Smooth muscle cell (in vitro differentiated cells): Measurements from ENCODE around the gene HSPB6. TPM values are rescaled to one million over a fixed set of nuclear protein-coding genes. Genes with fewer than 3 reads are reported as not detected.

Experiments used
- DNase-seq: peaks from one replicate; lab custom pipeline; 2025; ENCODE audit not compliant: unreplicated experiment; lab: John Stamatoyannopoulos, UW
- H2AFZ ChIP-seq: fragments of 200-600 bp; sonication (generic); 2 replicates; pipeline ENCODE4 v1.6.0; 2016; ENCODE audit warnings: antibody characterized with exemption, low read depth, mild to moderate bottlenecking
- H3F3A ChIP-seq: fragments of 200-600 bp; sonication (generic); 2 replicates; pipeline ENCODE4 v1.6.0; 2017; ENCODE audit warnings: antibody characterized with exemption, low read depth
- H3K27ac ChIP-seq: fragments of 200-600 bp; sonication (generic); 2 replicates; pipeline ENCODE4 v1.5.1; 2016; ENCODE audit warnings: low read depth, mild to moderate bottlenecking
- H3K27me3 ChIP-seq: fragments of 200-600 bp; sonication (generic); 2 replicates; pipeline ENCODE4 v1.6.1; 2016; ENCODE audit warnings: low read depth, mild to moderate bottlenecking
- H3K36me3 ChIP-seq: fragments of 200-600 bp; sonication (generic); 2 replicates; pipeline ENCODE4 v1.5.1; 2016; ENCODE audit warnings: low read depth
- H3K4me1 ChIP-seq: fragments of 200-600 bp; sonication (generic); 2 replicates; pipeline ENCODE4 v1.5.1; 2016; ENCODE audit warnings: low read depth
- H3K4me2 ChIP-seq: fragments of 200-600 bp; sonication (generic); 2 replicates; pipeline ENCODE4 v1.6.0; 2016; ENCODE audit warnings: mild to moderate bottlenecking
- H3K4me3 ChIP-seq: fragments of 200-600 bp; sonication (generic); 2 replicates; pipeline ENCODE4 v1.5.1; 2016; ENCODE audit warnings: mild to moderate bottlenecking
- H3K79me2 ChIP-seq: fragments of 200-600 bp; sonication (generic); 2 replicates; pipeline ENCODE4 v1.6.0; 2016; ENCODE audit warnings: low read depth, mild to moderate bottlenecking
- H3K9ac ChIP-seq: fragments of 200-600 bp; sonication (generic); 2 replicates; pipeline ENCODE4 v1.6.0; 2016; ENCODE audit warnings: low read depth
- H3K9me3 ChIP-seq: fragments of 200-600 bp; sonication (generic); replicated peaks from 2 replicates; pipeline ENCODE4 v1.5.1; 2016; ENCODE audit warnings: low read depth
- H4K20me1 ChIP-seq: fragments of 200-600 bp; sonication (generic); 2 replicates; pipeline ENCODE4 v1.6.0; 2016; ENCODE audit warnings: low read depth
- WGBS: methylation state at CpG from one replicate; pipeline ENCODE4 v1.1.7; 2016; ENCODE audit warnings: low lambda C conversion rate; 5-methylcytosine and 5-hydroxymethylcytosine counted together
- polyA plus RNA-seq: library from polyadenylated mRNA; unstranded; fragments of >200 nt; fragmentation: Nextera tagmentation; extraction: Ambion mirVana; gene quantifications from 2 replicates; pipeline ENCODE4 v1.2.1, GENCODE V29; 2016
- total RNA-seq: library from RNA; depleted of rRNA; stranded (reverse); fragments of >200 nt; gene quantifications from 2 replicates; pipeline ENCODE4 v1.2.3, GENCODE V29; 2014
- TF ChIP-seq, protein P1 (sequence below): fragments of 200-600 bp; sonication (generic); IDR thresholded peaks from 2 replicates; pipeline ENCODE4 v1.5.1; 2017; ENCODE audit warnings: borderline replicate concordance, mild to moderate bottlenecking, antibody characterized with exemption; ENCODE audit not compliant: insufficient read depth, poor library complexity, severe bottlenecking

HSPB6 gene
- total and polyA plus RNA-seq, 2 experiments from 2014 or later = 19.1 to 254 TPM

GRCh38 chr19:35766571-35767104, 9.8 kb upstream of the HSPB6 start:
- TF ChIP-seq, protein P1, sequence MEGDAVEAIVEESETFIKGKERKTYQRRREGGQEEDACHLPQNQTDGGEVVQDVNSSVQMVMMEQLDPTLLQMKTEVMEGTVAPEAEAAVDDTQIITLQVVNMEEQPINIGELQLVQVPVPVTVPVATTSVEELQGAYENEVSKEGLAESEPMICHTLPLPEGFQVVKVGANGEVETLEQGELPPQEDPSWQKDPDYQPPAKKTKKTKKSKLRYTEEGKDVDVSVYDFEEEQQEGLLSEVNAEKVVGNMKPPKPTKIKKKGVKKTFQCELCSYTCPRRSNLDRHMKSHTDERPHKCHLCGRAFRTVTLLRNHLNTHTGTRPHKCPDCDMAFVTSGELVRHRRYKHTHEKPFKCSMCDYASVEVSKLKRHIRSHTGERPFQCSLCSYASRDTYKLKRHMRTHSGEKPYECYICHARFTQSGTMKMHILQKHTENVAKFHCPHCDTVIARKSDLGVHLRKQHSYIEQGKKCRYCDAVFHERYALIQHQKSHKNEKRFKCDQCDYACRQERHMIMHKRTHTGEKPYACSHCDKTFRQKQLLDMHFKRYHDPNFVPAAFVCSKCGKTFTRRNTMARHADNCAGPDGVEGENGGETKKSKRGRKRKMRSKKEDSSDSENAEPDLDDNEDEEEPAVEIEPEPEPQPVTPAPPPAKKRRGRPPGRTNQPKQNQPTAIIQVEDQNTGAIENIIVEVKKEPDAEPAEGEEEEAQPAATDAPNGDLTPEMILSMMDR = no peak
- H3K36me3 ChIP-seq = no peaks in the 10 kb centered on the region

DNA sequence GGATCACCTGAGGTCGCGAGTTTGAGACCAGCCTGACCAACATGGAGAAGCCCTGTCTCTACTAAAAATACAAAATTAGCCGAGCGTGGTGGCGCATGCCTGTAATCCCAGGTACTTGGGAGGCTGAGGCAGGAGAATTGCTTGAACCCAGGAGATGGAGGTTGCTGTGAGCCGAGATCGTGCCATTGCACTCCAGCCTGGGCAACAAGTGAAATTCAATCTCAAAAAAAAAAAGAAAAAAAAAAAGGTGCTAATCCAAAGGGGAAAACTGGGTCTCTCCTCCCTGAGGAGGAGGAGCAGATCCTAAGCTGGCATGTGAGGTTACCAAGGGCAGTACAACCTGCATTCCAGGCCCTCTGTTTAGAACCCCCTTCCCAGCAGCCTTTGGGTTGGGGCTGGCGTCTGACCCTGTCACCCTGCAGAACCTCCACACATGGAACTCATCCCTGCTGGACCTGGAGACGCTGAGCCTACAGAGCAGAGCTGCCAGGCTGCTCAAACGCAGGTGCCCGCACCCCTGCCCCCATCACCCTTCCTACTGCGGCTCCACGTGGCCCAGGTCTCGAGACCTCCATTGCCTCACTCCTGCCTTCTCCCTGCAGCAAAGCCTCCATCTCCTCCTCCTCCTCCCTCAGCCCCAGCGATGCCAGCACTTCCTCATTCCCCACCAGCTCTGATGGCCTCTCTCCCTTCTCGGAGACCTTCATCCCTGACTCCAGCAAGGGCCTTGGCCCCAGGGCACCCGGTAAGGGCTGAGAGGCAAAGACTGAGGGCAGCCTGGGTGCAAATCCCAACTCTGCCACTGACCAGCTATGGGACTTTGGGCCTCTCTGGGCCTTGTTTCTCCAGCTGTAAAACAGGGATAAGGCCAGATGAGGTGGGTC, 7.8 kb upstream of the HSPB6 start:
- Histone ChIP-seq H3K9me3 (no peaks in the 10 kb centered on the region), H3K9ac (no peak overlapping the region), H4K20me1 (peaks cover 3% of the 10 kb centered on the region), H3K27ac (no peak overlapping the region), H3K36me3 (peaks cover 4% of the 10 kb centered on the region), H3F3A (no peaks in the 10 kb centered on the region), H2AFZ (no peak overlapping the region), H3K79me2 (peaks cover 16% of the 10 kb centered on the region), H3K4me1 (no peaks in the 10 kb centered on the region), H3K4me3 (no peak overlapping the region), H3K27me3 (no peaks in the 10 kb centered on the region), H3K4me2 (no peak overlapping the region)
- no peak for DNase-seq
- WGBS = 97% methylated on average over 16 of the region's 17 CpGs
- TF ChIP-seq, protein P1 = no peak

More at GRCh38 chr19:35766571-35767104, 9.8 kb upstream of the HSPB6 start:
- H3K27me3 ChIP-seq = no peaks in the 10 kb centered on the region
- no peak overlapping the region for H3K4me3 ChIP-seq
- H3K9me3 ChIP-seq = no peaks in the 10 kb centered on the region
- 97% methylated on average over 6 of the region's 11 CpGs for WGBS
- H3K4me2 ChIP-seq = no peak overlapping the region
- no peaks in the 10 kb centered on the region for H4K20me1 ChIP-seq
- H2AFZ ChIP-seq = no peak overlapping the region
- no peaks in the 10 kb centered on the region for H3K79me2 ChIP-seq
- no peak for DNase-seq
- no peak overlapping the region for H3K9ac ChIP-seq
- no peaks in the 10 kb centered on the region for H3F3A ChIP-seq
- H3K4me1 ChIP-seq = no peaks in the 10 kb centered on the region
- H3K27ac ChIP-seq = no peak overlapping the region

- 94% methylated on average over 4 of the region's 4 CpGs for WGBS
- no peak overlapping the region for H3K4me3 ChIP-seq
- no peaks in the 10 kb centered on the region for H3K9me3 ChIP-seq
- no peaks in the 10 kb centered on the region for H3K27me3 ChIP-seq
- no peak overlapping the region for H3K9ac ChIP-seq
- no peak overlapping the region for H3K4me2 ChIP-seq
- H4K20me1 ChIP-seq = peaks cover 13% of the 10 kb centered on the region
- DNase-seq = no peak
- peaks cover 20% of the 10 kb centered on the region for H3K4me1 ChIP-seq
- peaks cover 4% of the 10 kb centered on the region for H3K36me3 ChIP-seq
- H2AFZ ChIP-seq = no peak overlapping the region
- H3F3A ChIP-seq = peaks cover 9% of the 10 kb centered on the region
- TF ChIP-seq, protein P1 = no peak
- no peak overlapping the region for H3K27ac ChIP-seq
- H3K79me2 ChIP-seq = peaks cover 29% of the 10 kb centered on the region
Observed at GRCh38 chr19:35760711-35761349, 4.0 kb upstream of the HSPB6 start.
